ENCODE results near the gene SACS.
"Not testable (repeated sequence)": the region's sequence is repeated elsewhere in the genome, so short reads cannot be mapped to it uniquely, and the experiment has no call there.

Gene SACS

DNA sequence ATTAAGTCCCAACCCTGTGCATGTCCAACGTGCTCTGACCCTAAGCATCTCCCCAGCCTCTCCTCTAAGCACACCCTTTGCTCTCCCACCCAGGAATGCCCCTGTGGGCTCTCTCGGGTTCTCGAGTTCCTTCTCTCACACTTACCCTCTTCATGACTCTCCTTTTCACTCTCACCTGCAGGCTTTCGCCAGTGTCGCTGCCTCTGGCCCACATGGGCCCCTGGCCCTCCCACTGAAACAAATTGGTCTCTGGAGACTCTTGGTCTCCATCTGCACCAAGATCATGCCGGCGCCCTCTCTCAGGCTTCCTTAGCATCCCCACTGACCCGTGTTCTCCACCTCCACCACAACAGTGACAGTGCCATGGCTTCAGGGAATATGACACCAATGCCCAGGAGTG, 19.6 kb upstream of the SACS start:
- DNase-seq (ENCODE audit: low spot score): no peak

GRCh38 chr13:23450340-23451046, 17.0 kb upstream of the SACS start:
- no peak for DNase-seq (ENCODE audit: low spot score)

DNA sequence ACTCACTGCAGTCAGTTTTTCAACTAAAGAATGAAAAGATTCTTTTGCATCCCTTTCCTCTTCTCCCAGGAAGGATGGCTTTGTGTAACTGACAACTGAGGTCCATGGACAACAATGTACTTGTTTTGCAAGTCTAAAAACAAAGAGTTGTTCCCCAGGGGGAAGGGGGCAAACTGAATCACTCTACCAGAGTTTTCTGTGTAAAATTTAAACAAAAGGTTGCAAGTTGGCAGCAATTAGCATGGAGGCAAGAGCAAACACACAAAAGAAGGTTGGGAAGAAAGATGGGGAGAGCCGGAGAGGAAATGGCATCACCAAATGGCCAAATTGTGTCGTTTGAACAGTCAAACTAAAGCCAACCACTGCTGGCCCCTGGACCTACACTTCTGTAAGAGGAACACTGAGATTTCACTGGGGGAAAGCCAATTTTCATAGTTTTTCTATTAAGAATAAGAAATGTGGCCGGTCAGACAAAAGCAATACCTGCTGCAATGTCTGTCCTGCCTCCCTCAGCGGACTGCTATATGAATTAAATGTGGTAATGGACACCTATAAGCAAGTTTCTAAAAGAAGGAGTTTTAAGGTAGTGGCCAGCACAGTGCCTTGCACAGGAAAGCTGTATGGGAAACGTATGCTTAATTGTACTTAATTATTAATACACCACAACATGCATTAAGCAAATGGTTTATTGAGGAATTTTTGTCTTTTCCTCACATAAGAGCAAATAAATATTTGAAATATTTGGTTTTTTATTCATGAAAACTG, 16.1 kb upstream of the SACS start:
- no peak for DNase-seq (ENCODE audit: low spot score)

DNA sequence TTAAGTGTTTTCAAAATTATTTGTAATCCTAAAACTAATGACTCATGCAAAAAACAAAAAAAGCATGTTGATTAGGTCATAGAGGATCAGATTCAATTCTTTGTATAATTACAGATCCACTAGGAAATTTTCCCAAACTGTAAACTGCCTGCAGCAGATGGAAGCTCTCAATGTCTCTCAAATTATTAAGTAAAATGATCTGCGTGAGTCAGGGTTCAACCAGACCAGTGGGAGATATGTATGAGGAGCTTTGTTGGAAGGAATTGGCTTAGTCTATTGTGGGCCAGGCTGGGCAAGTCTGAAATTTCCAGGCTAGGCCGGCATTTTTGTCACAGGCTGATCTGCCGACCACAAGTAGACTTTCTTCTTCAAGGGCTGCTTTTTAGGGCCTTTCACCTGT, 14.4 kb upstream of the SACS start:
- DNase-seq (ENCODE audit: low spot score): no peak

GRCh38 chr13:23445794-23446193, 12.3 kb upstream of the SACS start:
- no peak for DNase-seq (ENCODE audit: low spot score)

- no peak for DNase-seq (ENCODE audit: low spot score)
These were observed 10.4 kb upstream of the SACS start for GRCh38 chr13:23443878-23444277.

- no peak for DNase-seq (ENCODE audit: low spot score)
These were observed 9.6 kb upstream of the SACS start for GRCh38 chr13:23443110-23443509.

- no peak for DNase-seq (ENCODE audit: low spot score)
These were observed 7.5 kb upstream of the SACS start for GRCh38 chr13:23440821-23441618.

GRCh38 chr13:23440324-23440723, 6.8 kb upstream of the SACS start:
- DNase-seq (ENCODE audit: low spot score): not testable (repeated sequence)

DNA sequence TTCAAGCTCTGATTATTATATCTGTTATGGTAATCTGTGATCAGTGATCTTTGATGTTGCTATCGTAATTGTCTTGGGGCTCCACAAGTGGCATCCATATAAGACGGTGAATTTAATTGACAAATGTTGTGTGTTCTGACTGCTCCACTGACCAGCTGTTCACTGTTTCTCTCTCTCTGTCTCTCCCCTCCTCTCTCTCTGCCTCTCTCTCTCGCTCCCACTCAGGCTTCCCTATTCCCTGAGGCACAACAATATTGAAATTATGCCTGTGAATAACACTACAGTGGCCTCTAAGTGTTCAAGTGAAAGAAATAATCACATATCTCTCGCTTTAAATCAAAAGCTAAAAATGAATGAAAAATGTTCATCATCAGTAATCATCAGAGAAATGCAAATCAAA, 4.4 kb upstream of the SACS start:
- no peak for DNase-seq (ENCODE audit: low spot score)

GRCh38 chr13:23436680-23437079, 3.2 kb upstream of the SACS start:
- DNase-seq (ENCODE audit: low spot score): no peak

DNA sequence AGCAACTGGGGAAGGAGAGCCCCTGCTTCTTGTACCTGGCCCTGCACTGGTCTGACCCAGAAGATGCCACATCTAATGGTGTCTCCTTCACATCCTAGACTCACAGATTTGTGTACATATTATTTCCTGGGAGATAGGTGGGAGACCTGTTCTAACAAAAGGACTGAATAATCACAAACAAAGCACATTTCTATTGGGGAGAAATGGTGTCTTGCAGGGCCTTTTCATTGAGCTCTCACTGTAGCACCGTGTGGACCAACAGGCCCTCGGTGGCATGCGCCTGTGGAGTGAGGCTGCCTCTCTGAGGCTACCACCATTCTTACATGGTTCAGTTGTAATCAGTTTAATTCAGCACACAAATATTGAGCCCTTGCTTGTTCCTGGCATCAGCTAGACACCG, 989 bp upstream of the SACS start:
- DNase-seq (ENCODE audit: low spot score): no peak

GRCh38 chr13:23432626-23433025, 876 bp downstream of the SACS start:
- DNase-seq (ENCODE audit: low spot score): no peak

DNA sequence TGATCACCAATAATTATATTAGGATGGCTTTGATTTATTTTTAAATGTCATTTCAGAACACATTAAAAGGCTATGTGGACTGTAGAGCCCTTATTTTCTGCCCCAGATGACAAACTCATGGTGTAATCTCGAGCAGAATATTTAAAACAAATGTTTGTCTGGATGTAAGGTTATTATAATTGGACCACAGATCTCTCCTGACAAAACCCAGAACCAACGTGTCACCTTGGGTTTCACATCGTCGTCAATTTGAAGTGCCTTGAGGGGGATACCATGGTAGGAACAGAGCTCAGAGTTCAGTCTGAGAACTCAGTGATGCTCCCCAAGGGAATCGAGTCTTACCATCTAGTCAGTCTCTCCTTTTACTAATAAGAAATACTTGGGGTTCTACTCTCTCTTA, 2.8 kb downstream of the SACS start:
- DNase-seq (ENCODE audit: low spot score): no peak

DNA sequence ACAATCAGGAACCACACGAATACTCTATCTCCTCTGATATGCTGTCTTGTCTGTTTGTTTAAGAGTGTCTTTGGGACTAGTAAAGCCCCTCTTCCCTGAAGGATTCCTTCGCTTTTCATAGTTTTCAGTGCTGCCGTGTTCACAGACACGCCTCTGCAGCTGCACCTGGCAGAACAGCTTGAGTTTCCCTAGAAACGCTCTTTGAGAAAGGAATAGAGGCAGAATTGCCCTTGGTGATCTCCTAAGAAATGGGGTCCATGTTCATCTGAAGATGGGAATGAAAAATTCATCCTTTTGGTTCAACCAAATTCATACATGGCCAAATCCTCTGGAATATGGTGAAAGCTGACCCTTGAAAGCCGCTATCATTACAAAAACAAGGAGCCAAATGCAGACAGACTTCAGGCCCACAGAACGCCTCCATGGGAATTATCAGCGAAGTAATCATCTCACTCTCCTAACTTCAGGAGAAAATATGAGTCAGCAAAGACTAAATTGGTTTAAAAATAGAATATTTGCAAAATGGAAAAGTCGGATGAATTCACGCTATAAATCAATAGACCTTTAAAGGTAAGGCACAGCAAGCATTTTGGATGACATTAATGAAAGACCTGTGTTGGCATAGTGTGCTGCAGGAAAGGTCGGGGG, 5.5 kb downstream of the SACS start:
- DNase-seq (ENCODE audit: low spot score): no peak

DNA sequence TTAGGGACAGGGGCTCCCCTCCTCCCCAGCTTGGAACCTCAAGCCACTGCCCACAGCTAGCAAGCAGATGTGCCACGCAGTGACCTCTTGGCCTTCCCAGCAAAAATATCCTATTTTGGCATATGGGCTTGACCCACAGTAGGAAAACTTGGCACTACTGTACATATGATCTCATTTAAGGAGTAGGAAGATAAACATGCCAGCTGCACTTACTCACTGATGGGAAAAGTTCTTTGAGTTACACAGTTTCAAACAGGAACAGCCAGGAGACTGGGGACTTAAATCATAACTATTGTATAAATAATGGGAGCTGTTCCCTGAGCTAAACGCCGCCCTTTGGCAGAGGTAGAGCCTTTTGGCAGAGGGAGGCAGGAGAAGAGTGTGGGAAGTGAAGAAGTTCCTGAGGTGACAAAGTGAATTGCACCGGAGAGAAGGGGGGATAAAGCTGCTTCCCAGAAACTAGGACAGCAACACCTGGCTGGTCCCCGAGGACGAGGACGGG, 6.1 kb downstream of the SACS start:
- no peak for DNase-seq (ENCODE audit: low spot score)

DNA sequence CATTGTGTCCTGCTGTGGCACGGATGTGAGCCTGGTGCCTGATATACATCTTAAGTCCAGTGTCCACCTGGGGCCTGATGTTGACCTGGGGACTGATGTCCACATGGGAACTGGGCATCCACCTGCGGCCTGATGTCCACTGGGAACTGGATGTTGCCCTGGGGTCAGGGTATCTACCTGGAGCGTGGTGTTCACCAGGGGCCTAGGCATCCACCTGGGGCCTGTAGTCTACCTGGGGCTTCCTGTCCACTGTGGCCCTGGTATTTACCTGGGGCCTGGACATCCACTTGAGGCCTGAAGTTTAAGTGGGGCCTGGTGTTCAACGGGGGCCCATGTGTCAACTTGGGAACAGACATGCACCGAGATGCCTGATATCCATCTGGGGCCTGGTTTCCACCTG, 11.9 kb downstream of the SACS start:
- no peak for DNase-seq (ENCODE audit: low spot score)

- no peak for DNase-seq (ENCODE audit: low spot score)
These were observed 14.5 kb downstream of the SACS start for GRCh38 chr13:23418776-23419683.

- DNase-seq (ENCODE audit: low spot score): no peak
These were observed 18.8 kb downstream of the SACS start for GRCh38 chr13:23414682-23415081.

DNA sequence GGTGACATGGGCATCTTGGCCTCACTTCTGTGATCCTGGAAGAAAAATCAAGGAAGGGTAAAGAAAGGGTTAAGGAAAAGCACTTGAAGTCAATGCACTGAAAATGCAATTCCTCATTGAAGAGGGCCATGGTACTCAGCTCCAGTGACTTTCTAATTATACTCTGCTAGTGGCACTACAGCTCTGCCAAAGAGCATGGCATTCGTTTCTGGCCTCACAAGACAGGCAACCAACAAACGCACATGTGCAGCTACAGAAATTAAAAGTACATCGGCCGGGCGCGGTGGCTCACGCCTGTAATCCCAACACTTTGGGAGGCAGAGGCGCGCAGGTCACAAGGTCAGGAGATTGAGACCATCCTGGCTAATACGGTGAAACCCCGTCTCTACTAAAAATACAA, 21.8 kb downstream of the SACS start:
- DNase-seq (ENCODE audit: low spot score): no peak

DNA sequence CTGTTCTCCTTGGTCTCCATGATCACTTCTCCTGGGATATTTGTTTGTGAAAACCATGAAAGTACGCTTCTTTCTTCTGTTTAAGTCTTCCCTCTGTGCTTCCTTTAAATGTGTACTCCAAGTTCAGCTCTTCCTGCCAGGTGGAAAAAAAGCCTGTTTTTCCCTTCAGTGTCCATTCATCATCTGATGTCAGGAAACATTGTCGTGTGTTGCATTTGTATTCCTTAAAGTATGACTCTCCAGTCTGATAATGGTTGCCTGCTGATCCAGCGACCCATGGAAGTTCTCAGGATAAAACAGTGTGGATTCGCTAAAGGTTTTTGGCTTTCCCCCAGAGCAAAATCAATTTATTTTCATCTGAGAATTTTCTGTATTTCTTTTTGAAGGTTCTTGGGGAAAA, 22.3 kb downstream of the SACS start:
- DNase-seq (ENCODE audit: low spot score): no peak
